GM12892 (cell line): ENCODE results near the gene HS3ST5. TPM values are rescaled to one million over a fixed set of nuclear protein-coding genes. Genes with fewer than 3 reads are reported as not detected.

ENCODE experiments used
- DNase-seq: peaks from one replicate; pipeline ENCODE4 v3.0.0; 2011; ENCODE audit not compliant: insufficient read length
- FAIRE-seq: peaks from 2 replicates; lab custom pipeline; 2011; peaks lifted over from hg19 to GRCh38; lab: Jason Lieb, UNC
- POLR2A ChIP-seq: IDR thresholded peaks from 2 replicates; pipeline ENCODE4 v1.6.1; 2011; ENCODE audit warnings: low read depth, low read length, control low read depth
- POLR2AphosphoS5 ChIP-seq: IDR thresholded peaks from 2 replicates; pipeline ENCODE4 v1.6.1; 2011; ENCODE audit warnings: low read depth, low read length, control low read depth
- TAF1 ChIP-seq: IDR thresholded peaks from 2 replicates; pipeline ENCODE4 v1.6.1; 2011; ENCODE audit warnings: low read depth, mild to moderate bottlenecking, control low read depth, low read length, borderline replicate concordance
- polyA plus RNA-seq: library from polyadenylated mRNA; unstranded; fragments of >200 nt; gene quantifications from one replicate; pipeline ENCODE4 v1.2.1, GENCODE V29; 2012; ENCODE audit warnings: missing spikeins, inconsistent platforms; ENCODE audit not compliant: missing spikeins

The HS3ST5 gene, protein sequence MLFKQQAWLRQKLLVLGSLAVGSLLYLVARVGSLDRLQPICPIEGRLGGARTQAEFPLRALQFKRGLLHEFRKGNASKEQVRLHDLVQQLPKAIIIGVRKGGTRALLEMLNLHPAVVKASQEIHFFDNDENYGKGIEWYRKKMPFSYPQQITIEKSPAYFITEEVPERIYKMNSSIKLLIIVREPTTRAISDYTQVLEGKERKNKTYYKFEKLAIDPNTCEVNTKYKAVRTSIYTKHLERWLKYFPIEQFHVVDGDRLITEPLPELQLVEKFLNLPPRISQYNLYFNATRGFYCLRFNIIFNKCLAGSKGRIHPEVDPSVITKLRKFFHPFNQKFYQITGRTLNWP
- polyA plus RNA-seq: not detected

DNA sequence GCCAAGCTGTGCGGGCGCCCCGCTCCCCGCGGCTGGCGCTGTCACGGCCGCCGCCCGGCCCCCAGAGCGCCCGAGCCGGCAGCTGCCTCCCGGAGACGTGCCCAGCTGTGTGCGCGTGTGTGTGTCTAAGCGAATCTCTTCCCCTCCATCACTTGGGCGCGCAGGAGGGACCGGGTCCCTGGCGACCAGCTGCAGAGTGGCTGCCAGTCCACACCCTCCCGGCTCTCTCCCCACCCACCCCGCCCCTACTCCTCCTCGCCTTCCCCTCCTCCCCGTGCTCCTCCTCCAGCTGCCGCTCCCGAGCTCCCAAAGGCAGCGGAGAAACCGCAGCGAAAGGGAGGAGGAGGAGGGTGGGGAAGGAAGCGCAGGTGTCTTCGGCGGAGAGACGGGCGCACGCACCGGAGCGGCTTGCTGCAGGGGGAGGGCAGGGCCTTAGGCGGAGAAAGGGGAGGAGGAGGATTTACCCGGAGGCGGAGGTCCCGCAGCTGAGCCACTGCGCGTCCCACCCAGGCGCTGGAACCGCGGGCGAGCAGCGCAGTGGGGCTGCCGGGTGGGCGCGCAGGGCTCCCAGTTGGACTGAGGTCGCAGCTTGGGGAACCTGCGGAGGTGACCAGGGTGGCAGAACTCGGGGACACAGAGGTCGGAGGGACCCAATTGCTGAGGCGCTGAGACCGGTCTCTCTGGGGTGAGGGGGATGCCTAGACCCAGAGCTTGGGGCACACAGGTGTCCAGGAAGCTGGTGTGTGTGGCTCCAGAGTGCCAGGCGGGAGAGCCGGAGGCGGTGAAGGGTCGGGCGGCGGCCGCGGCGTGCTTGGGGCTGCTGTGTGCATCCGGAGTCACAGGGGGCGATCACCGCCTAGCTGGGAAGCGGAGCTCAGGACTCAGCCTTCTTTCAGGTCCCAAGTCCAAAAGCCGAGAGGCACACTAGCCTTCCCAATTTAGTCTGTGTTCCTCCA lies at the start of gene HS3ST5:
Gene HS3ST5 (minus strand): TSS at position 198 of the 956 bp plus-strand sequence. CDS start 280,178 bp downstream, outside the sequence.
- peak; percentile 6 for DNase-seq
- FAIRE-seq: no peak
- TF ChIP-seq TAF1 (no peak), POLR2A (no peak), POLR2AphosphoS5 (no peak)

DNA sequence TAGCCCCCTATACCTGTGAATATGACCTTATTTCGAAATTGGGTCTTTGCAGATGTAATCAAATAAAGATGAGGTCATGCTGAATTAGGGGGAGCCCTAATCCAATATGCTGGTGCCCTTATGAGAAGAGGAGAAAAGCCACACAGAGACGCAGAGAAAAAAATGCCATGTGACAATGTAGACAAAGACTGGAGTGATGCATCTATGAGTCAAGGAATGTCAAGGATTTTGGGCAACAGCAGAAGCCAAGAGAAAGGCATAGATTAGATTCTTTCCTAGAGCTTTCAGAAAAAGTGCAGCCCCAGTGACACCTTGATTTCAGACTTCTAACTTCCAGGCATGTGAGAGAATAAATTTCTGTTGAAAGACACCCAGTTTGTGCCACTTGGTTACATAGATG lies 47.4 kb upstream of the HS3ST5 start:
- FAIRE-seq (no peak), DNase-seq (no peak)
- no peak for TF ChIP-seq TAF1
- TF ChIP-seq POLR2AphosphoS5: no peak
- no peak for TF ChIP-seq POLR2A

DNA sequence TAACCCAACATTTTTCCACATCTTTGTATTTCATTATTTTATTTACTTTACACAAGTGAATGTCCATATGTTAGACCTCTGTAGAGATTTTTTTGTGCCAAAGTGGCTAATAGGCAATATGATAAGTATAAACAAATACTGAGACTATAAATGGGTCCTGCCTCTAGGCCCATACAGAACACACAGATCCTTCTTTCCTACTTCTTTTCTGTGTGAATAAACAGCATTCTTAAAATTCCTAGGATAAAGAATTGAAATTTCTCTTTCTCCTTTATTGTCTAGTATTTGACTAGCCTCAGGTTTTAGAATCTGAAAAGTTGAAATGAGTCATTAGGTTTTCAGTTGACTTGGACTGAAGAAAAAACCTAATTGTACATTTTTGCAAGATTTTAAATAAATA lies 46.3 kb upstream of the HS3ST5 start:
- FAIRE-seq: no peak
- no peak for DNase-seq
- TF ChIP-seq POLR2AphosphoS5 (no peak), TAF1 (no peak), POLR2A (no peak)

DNA sequence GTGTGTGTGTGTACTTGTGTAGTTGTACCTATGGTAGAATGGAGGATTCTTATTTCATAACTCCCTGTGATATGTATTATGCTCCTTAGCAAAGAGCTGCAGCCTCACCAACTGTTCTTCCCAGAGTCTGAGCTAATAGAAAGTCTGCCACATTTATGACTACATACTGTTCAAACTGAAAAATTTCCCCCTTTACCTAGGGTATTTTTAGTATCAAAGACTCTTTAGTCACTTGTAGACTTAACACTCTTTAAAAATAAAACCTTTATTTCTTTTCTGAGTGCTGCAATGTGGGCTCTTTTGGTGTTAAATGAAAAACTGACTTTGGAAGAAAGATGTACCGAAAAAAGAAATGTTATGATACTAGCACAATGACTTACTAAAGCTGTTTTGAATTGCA lies 39.6 kb upstream of the HS3ST5 start:
- DNase-seq (no peak), FAIRE-seq (no peak)
- TF ChIP-seq POLR2AphosphoS5 (no peak), TAF1 (no peak), POLR2A (no peak)

DNA sequence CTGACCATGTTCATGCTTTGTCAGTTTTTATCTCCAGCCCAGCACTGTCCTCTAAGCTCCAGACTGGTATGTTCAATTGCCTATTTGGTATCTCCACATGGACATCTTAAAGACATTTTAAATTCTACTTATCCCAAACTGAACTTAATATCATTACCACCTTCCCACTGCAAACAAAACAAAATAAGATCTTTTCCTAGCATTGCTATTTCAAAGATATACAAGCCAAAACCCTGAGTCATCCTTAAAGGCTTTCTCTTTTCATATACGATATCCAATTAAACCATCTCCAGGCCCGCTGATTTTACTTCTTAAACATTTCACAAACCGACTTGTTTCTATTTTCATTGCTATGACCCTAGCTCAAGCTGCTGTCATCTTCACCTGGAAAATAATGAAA lies 35.1 kb upstream of the HS3ST5 start:
- FAIRE-seq: no peak
- DNase-seq: no peak
- TF ChIP-seq POLR2AphosphoS5: no peak
- no peak for TF ChIP-seq POLR2A
- TF ChIP-seq TAF1: no peak

DNA sequence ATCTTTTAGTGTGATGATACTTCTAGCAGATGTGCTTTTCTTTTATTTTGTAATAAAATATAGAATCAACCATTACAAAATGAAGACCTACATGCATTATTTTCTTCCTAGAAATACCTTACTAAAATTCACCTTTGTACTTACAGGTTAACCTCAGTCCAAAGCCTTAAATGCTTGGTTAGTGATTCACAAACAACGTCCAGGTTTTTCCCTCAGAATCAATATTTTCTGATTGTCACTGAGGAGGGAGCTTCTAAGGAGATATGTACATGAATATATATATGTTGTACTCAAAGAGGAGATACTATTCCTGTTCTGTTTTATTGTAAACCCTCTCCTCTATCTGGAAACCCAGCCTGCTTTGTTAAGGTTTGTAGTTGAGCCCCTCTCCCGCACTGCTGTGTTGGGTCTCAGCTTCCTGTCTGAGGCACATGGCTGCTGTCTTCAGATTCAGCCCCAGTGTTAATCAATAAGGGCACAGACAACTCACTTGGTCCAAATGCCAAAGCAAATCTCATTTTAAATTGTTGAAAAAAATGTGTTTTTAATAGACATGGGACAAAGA lies 33.9 kb upstream of the HS3ST5 start:
- no peak for FAIRE-seq
- no peak for TF ChIP-seq TAF1
- DNase-seq: no peak

DNA sequence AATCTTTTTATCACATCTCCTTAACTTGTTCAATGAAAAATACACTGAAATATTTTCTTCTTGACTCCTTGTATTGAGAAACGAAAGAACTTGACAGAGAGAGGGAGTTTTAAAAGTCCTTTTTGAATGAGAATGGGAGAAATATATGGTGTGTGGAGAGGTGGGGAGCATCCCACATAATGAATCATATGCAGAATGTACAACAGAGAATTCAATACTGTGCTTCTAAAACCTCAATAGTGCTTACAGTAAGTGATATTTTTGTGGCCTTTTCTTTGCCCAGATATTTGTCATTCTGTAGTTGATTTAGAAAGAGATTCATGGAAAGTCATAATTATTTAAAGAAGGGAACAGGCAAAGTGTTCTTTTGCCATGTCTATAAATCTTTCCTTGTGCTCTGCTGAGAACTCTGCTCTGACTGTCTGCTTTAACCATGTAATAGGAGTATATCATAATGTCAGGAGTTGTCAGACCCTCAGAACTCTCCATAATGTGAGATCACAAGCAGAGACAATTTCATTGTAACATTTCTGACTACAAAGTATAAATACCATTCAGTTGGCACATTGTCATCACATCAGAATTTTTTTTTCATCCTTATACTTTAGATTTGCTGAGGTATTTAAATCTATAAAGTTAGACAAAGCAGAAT lies 32.8 kb upstream of the HS3ST5 start:
- no peak for TF ChIP-seq TAF1
- TF ChIP-seq POLR2A: no peak
- TF ChIP-seq POLR2AphosphoS5: no peak
- FAIRE-seq (no peak), DNase-seq (no peak)

DNA sequence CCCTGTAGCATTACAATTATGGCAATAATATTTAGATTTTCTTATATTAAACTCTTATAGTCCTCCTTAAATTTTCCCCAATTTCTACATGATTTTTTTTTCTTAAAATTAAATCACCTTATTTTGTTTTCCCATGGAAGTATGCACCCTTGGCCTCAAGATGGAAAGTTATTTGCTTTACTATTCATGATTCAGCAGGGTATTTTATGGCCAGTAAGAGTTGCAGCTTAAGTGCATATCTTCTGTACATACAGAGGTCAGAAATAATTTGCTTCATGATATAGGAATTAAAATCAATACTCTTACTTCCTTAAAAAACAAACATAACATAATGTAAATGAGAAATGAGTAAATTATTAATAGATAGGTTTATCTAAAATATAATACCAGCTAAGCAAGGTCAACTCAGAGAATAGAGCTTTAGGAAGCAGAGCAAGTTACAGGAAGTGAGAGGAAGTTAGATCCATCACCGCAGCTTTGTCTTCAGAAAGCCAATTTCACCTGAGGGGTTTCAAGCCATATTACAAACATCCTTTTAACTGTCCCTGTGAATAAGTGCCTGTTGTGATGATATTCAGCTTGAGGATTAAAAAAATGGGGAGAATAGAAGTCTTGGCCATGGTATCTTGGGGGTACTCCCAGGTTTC lies 24.6 kb upstream of the HS3ST5 start:
- no peak for FAIRE-seq
- DNase-seq: no peak
- no peak for TF ChIP-seq POLR2A

DNA sequence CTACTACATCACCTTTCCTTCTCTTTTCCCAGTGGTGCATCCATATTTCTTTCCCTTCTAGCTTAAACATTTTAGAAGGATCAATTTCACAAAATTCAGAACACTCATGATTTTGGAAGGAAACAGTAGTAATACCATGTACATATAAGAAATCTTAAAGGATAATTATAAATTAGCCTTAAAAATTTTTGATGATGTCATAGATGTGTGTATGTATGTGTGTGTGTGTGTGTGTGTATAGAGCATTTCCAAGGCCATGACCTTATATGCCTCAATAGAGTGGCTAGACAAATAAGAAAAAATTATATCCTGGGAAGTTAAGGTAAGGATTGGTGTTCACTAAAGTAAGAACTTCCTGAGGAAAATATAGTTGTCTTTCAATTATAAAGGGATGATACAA lies 24.1 kb upstream of the HS3ST5 start:
- DNase-seq: no peak

DNA sequence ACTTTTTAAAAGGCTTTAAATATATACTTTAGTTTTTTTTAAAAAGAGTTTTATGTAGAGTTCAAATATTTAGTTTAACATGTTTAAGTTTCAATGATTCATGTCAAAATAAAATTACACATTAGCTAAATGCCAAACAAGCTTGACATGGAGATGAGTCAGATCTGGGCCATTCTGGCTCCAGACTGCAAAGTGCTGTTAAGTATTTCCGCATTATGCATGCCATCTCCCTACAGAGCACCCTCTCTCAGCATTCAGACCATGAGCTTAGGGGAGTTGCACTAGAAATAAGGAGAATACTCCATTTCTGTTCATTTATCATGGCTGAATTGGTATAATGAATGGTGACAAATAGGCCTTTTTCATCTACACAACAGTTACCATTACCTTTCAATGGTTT lies 21.5 kb upstream of the HS3ST5 start:
- no peak for TF ChIP-seq TAF1
- TF ChIP-seq POLR2AphosphoS5: no peak
- no peak for TF ChIP-seq POLR2A
- no peak for FAIRE-seq
- no peak for DNase-seq

More for the DNA sequence above, 24.1 kb upstream of the HS3ST5 start:
- FAIRE-seq: no peak
- TF ChIP-seq POLR2A (no peak), POLR2AphosphoS5 (no peak), TAF1 (no peak)

DNA sequence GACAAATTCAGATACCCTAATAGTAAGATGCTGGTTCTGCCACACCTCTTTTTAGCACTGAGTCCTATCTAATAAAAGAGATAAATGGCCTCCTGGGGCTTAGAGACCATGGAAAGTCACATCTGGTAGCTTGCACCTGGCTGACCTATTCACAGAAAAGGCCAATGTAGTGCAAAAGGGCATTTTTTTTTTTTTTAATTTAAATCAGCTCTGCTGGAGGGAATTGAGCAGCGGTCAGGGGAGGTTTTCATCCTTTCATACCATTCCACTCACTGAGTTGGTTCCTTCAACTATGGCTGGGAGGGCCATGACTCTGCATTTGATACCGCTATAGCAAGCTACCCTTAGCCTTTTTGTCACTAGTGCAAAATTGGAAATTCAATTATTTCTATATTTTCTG lies 20.1 kb upstream of the HS3ST5 start:
- no peak for FAIRE-seq
- DNase-seq: no peak
- TF ChIP-seq POLR2A (no peak), POLR2AphosphoS5 (no peak), TAF1 (no peak)

DNA sequence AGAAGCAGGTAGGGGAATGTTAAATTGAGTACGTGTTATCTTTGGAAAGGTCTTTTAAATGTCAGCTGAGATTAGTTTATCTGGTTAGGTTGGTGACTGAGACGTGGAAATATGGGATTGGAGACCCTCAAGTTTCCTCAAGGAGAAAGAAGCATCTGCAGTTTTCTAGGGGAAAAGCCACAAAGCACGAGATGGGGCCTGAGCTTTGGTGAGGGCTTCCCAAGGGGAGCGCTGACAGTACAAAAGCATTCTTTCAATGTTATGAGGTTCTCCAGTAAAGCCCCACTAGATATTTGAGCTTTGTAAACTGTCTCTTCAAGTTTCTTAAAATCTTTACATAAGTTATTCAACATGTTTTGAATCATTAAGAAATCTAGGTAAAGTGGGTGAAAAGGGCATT lies 19.6 kb upstream of the HS3ST5 start:
- no peak for FAIRE-seq
- DNase-seq: no peak
- TF ChIP-seq TAF1: no peak
- TF ChIP-seq POLR2A: no peak
- no peak for TF ChIP-seq POLR2AphosphoS5
